ENCODE data around the gene CD8B.
"Not testable (repeated sequence)": the region's sequence is repeated elsewhere in the genome, so short reads cannot be mapped to it uniquely, and the experiment has no call there.

- not testable (repeated sequence) for TF ChIP-seq CTCF, POLR2A (IDR thresholded peaks at IDR 0.05)
Observed at GRCh38 chr2:86882865-86883264, 21.2 kb upstream of the CD8B start.

Measured in stomach (tissue), 4 donors.